ENCODE measurements around the gene GOLGA6L10. TPM values are rescaled to one million over a fixed set of nuclear protein-coding genes. Genes with fewer than 3 reads are reported as not detected.

Gene GOLGA6L10
- total RNA-seq, 4 donors from 2014 or later: 0.60 to 4.5 (median 2.0) TPM

- TF ChIP-seq POLR2A (IDR thresholded peaks at IDR 0.05) (no peak), POLR2AphosphoS5 (IDR thresholded peaks at IDR 0.05) (no peak), EP300 (IDR thresholded peaks at IDR 0.05) (no peak)
- TF ChIP-seq, protein P1, sequence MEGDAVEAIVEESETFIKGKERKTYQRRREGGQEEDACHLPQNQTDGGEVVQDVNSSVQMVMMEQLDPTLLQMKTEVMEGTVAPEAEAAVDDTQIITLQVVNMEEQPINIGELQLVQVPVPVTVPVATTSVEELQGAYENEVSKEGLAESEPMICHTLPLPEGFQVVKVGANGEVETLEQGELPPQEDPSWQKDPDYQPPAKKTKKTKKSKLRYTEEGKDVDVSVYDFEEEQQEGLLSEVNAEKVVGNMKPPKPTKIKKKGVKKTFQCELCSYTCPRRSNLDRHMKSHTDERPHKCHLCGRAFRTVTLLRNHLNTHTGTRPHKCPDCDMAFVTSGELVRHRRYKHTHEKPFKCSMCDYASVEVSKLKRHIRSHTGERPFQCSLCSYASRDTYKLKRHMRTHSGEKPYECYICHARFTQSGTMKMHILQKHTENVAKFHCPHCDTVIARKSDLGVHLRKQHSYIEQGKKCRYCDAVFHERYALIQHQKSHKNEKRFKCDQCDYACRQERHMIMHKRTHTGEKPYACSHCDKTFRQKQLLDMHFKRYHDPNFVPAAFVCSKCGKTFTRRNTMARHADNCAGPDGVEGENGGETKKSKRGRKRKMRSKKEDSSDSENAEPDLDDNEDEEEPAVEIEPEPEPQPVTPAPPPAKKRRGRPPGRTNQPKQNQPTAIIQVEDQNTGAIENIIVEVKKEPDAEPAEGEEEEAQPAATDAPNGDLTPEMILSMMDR (IDR thresholded peaks at IDR 0.05): no peak
- Histone ChIP-seq H3K4me1 (no peaks in the 10 kb centered on the region), H3K27me3 (no peaks in the 10 kb centered on the region), H3K36me3 (no peaks in the 10 kb centered on the region), H3K4me3 (no peak overlapping the region), H3K27ac (no peak overlapping the region), H3K9me3 (no peaks in the 10 kb centered on the region)
- WGBS: 91% methylated on average over 2 of the region's 2 CpGs
- no peak for DNase-seq (ENCODE audit: low spot score in 2 of 2)
These were observed 39.5 kb downstream of the GOLGA6L10 start for GRCh38 chr15:82309802-82310201.

DNA sequence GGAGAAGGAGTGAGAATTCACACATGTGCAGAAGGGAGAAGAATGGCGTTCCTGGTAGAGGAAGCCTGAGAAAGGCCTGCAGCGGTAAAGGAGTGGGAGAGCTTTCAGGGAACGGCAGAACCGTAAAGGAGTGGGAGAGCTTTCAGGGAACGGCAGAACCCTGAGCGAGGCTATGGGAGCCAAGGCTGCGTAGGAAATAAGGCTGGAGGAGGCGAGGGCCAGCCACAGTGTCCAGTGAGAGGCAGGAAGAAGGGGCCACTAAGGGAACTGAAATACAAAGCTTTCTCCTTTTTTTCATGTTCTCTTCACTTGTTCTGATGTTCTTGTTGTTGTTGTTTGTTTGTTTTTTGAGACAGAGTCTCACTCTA lies 41.6 kb downstream of the GOLGA6L10 start:
- DNase-seq (ENCODE audit: low spot score in 2 of 2): peak; percentile 6 to 52
- WGBS: 77% methylated on average over 8 of the region's 8 CpGs

DNA sequence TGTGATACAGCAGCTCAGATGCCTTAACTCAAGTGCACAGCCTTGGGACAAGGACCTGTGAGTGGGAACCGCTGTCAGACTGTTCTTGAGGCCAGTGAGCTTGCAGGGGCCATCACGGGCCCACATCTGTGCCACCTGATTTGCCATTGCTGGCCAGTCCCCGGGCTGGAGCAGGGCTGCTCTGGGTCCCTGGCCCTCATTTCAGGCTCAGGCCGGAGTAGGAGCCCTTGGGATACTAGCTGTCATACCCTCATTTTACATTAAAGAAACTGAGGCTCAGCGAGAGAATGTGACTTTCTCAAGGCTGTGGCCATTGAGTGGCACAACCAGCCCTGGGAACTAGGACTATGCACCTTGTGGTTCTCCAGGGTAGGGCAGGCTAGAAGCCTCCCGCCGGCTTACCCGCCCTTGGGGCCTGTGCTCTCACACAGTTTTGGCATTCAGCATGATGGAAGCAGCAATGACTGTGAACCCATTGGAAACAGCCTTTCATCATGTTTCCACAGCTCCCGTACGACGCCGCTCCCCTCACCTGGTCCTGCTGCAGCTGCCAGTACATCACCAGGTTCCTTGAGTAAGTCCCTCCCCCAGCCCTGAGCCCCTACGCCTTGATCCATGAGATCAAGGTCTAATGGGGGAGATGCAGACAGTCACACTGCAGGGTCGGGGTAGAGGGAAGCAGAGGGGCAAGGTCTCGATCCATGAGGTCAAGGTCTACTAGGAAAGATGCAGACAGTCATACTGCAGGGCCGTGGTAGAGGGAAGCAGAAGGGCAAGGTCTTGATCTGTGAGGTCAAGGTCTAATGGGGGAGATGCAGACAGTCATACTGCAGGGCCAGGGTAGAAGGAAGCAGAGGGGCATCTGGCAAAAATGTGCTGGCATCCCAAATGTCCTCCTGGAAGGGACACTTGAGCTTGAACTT lies 42.2 kb downstream of the GOLGA6L10 start:
- WGBS: 79% methylated on average over 12 of the region's 16 CpGs

More for the DNA sequence above, 41.6 kb downstream of the GOLGA6L10 start:
- Histone ChIP-seq H3K27ac (no peak overlapping the region), H3K27me3 (no peaks in the 10 kb centered on the region), H3K4me3 (no peak overlapping the region), H3K36me3 (no peaks in the 10 kb centered on the region), H3K4me1 (no peaks in the 10 kb centered on the region), H3K9me3 (no peaks in the 10 kb centered on the region)
- TF ChIP-seq POLR2AphosphoS5 (IDR thresholded peaks at IDR 0.05) (no peak), POLR2A (IDR thresholded peaks at IDR 0.05) (no peak), EP300 (IDR thresholded peaks at IDR 0.05) (no peak)
- TF ChIP-seq, protein P1 (IDR thresholded peaks at IDR 0.05): no peak

DNA sequence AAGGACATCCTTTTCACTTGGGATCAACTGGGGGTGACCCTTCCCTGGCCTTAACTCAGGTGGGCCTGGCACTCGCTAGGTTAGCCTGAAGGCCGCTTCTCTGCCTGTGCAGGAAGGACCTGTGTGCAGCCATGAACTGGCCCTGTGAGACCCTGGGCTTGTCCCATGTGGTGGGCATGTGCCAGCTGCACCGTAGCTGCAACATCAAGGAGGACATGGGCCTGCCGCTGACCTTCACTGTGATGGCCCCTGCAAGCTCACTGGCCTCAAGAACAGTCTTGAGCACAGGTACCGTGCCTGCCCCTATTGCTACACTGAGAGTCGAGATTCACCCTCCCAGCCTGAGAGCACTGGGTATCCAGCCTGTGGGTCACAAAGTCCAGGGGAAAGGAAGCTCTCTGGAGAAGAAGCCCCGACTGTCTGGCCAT lies 43.6 kb downstream of the GOLGA6L10 start:
- no peak overlapping the region for H3K4me3 ChIP-seq
- no peaks in the 10 kb centered on the region for H3K27me3 ChIP-seq
- no peaks in the 10 kb centered on the region for H3K36me3 ChIP-seq
- no peaks in the 10 kb centered on the region for H3K9me3 ChIP-seq
- H3K4me1 ChIP-seq: no peaks in the 10 kb centered on the region
- WGBS: 81% methylated on average over 6 of the region's 7 CpGs
- DNase-seq (ENCODE audit: low spot score in 2 of 2): peak in 1 of 2 donors; percentile 58
- TF ChIP-seq EP300 (IDR thresholded peaks at IDR 0.05) (no peak), POLR2A (IDR thresholded peaks at IDR 0.05) (no peak), POLR2AphosphoS5 (IDR thresholded peaks at IDR 0.05) (no peak)
- TF ChIP-seq, protein P1 (IDR thresholded peaks at IDR 0.05): no peak
- H3K27ac ChIP-seq: no peak overlapping the region

More for the DNA sequence above, 42.2 kb downstream of the GOLGA6L10 start:
- no peak overlapping the region for H3K27ac ChIP-seq
- H3K4me3 ChIP-seq: no peak overlapping the region
- TF ChIP-seq POLR2AphosphoS5 (IDR thresholded peaks at IDR 0.05) (no peak), EP300 (IDR thresholded peaks at IDR 0.05) (no peak), POLR2A (IDR thresholded peaks at IDR 0.05) (no peak)
- TF ChIP-seq, protein P1 (IDR thresholded peaks at IDR 0.05): no peak
- no peaks in the 10 kb centered on the region for H3K27me3 ChIP-seq
- H3K4me1 ChIP-seq: no peaks in the 10 kb centered on the region
- no peaks in the 10 kb centered on the region for H3K36me3 ChIP-seq
- no peaks in the 10 kb centered on the region for H3K9me3 ChIP-seq
- DNase-seq (ENCODE audit: low spot score in 2 of 2): peak; percentile 22 to 55

DNA sequence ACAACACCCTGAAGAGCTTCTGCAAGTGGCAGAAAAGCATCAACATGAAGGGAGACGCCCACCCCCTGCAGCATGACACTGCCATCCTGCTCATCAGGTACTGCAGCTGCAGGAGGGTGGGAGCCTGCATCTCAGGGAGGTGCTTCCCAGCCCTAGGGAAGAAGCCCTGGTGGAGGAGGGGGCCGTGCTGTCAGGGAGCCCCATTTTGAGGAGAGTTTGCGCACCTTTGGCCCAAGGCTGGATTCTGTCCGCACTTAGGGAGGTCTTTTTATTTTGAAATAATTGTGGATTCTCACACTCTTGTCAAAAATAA lies 44.5 kb downstream of the GOLGA6L10 start:
- H3K4me1 ChIP-seq: no peaks in the 10 kb centered on the region
- H3K36me3 ChIP-seq: no peaks in the 10 kb centered on the region
- WGBS: 88% methylated on average over 3 of the region's 4 CpGs
- H3K9me3 ChIP-seq: no peaks in the 10 kb centered on the region
- no peak overlapping the region for H3K4me3 ChIP-seq
- peak in 1 of 2 donors; percentile 34 for DNase-seq (ENCODE audit: low spot score in 2 of 2)
- no peaks in the 10 kb centered on the region for H3K27me3 ChIP-seq
- H3K27ac ChIP-seq: no peak overlapping the region
- TF ChIP-seq EP300 (IDR thresholded peaks at IDR 0.05) (no peak), POLR2AphosphoS5 (IDR thresholded peaks at IDR 0.05) (no peak), POLR2A (IDR thresholded peaks at IDR 0.05) (no peak)
- TF ChIP-seq, protein P1 (IDR thresholded peaks at IDR 0.05): no peak

Measured in suprapubic skin (tissue), 4 donors.